Posterior cingulate gyrus (tissue), 11 donors: ENCODE results near the gene RSU1.

Source experiments
- DNase-seq, 10 donors: peaks; one replicate each; pipeline versions ENCODE4 v3.0.0 to v3.0.0-alpha.2; 2020 to 2021; ENCODE audit warnings: mixed read lengths in 3 of 10
- intact Hi-C: fragments of 100-400 bp; cut with DNase I; formaldehyde crosslinking; loops from one replicate; pipeline ENCODE4 v1.15.1; 2023

Gene RSU1

DNA sequence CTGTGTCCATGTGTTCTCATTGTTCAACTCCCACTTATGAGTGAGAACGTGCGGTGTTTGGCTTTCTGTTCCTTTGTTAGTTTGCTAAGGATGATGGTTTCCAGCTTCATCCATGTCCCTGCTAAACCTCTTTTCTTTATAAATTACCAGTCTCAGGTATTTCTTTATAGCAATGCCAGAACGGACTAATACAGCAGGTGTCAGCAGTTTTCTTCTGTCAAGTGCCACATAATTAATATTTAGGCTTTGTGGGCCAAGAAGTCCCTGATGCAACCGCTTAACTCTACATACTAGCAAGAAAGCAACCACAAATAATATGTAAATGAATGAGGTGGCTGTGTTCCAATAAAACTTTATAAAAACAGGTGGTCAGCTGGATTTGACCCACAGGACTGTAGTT lies 269.3 kb downstream of the RSU1 start:
- no peak for DNase-seq
- intact Hi-C loops: no loop called here

DNA sequence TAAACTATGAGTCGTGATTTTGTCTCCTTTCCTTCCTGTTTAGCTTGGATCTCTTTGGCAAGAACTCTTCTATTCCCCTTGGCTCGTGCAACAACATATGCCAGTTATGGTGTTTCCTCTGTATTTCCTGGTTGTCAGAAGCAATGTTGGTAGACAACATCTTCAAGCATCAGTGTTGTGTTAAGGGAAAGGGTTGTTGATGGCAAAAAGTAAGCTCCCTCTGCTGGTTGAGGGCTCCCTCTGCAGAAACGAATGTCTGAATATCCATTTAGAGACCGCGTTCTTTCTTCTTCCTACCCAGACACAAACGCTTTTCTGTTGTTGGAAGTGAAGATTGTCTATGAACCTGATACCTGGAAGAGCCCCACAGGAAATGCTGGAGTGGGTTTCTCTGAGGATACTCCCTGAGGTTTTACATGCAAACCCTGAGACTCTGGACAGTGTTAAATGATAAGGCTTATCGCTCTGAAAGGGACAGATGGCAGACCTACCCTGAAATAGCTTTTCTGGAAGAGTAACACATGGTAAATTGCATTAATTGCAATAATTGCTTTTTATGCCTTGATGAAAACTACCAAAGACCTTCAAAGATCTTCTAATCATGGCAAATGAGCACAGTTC lies 272.0 kb downstream of the RSU1 start:
- intact Hi-C loops: no loop called here
- DNase-seq: no peak

DNA sequence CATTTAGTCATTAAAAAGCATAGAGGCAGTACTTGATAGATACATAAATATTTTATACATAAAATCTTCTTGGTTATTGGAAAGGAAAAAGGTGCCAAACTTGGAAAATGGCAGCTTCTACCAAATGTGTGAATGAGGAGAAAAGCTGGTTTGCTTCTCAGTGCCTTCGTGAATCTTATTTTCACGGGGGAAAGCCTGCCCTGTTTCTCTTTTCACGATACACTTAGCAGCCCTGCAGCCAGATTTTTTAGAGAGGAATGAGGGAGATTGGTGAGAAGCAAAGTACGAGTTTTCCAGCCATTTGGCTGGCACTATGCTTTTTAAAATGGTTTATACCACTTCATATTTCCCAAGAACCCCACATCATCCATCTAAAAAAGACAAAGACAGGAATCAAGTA lies 272.6 kb downstream of the RSU1 start:
- DNase-seq: no peak
- intact Hi-C loops: no loop called here

DNA sequence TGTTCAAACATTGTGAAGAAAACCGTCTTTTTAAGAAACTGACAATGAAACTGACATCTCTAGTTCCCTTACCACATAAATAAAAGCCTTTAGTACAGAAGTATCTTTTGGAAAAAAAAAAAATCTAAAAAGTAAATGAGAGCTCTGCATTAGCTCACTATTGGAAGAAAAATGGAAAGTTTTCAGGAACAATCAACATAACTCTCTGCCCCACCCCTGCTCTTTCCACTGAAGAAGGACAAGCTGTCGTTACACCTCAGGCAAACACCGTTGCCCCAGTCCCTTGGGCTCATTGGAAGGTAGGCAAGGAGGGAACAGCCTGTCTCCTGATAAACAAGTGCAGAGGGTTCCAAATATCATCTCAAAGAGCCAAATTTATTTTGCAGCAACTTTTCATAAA lies 273.1 kb downstream of the RSU1 start:
- intact Hi-C loops: no loop called here
- DNase-seq: no peak
